ENCODE data around the gene FBXO5. TPM values are rescaled to one million over a fixed set of nuclear protein-coding genes. Genes with fewer than 3 reads are reported as not detected.

Gene FBXO5, protein sequence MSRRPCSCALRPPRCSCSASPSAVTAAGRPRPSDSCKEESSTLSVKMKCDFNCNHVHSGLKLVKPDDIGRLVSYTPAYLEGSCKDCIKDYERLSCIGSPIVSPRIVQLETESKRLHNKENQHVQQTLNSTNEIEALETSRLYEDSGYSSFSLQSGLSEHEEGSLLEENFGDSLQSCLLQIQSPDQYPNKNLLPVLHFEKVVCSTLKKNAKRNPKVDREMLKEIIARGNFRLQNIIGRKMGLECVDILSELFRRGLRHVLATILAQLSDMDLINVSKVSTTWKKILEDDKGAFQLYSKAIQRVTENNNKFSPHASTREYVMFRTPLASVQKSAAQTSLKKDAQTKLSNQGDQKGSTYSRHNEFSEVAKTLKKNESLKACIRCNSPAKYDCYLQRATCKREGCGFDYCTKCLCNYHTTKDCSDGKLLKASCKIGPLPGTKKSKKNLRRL
- 10 to 100 TPM in 1 of 2 donors, 1 to 10 TPM in 1; 7.4 to 16.2 TPM for total RNA-seq

DNA sequence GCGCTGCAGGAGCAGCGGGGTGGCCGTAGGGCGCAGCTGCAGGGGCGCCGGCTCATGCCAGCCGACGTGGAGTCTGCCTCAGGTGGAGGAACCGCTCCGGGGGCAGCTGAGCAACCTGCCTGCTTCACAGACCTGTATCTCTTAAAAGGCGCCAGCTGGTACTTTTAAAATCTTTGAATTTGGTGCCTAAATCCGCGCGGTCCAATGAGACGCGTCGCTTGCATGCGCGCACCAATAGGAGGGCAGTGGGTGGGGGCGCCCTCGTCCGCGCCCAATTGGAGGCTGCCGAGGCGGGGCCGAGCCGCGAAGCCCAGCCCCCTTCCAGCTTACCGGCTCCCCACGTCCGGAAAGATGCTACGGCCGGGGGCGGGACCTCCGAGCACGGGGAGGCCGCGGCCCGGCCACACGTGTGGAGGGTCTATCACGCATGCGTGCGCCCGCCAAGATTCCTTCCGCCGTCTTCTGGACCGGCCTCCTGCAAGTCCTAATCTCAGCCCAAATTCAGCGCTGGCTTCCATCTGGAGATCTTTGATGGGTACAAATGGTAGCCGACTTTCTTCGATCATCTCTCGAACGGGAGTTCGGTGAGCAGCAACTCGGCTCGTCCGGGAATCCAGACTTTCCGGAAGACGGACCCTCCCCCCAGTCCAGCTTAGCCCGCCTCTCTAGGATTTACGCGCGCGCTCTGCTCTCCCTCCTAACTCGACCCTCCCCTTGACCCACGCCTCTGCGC is at the start of gene FBXO5:
TSS of gene FBXO5 (minus strand) at position 138 of the 733 bp plus-strand sequence. CDS start at position 56, 82 bp downstream.
- Histone ChIP-seq H3K9me3 (no peaks in the 10 kb centered on the region), H3K9ac (ENCODE audit: low read depth in 2 of 2, low read length in 2 of 2) (peak within 1 kb of the TSS; percentile 77 to 95), H3K27ac (peak within 1 kb of the TSS; percentile 96), H3K4me3 (peak within 1 kb of the TSS; percentile 97), H3K36me3 (no peaks in the 10 kb centered on the region), H3K27me3 (no peaks in the 10 kb centered on the region), H3K4me1 (peaks cover 7% of the 10 kb centered on the region)
- intact Hi-C loops (cut with DNase I), result no loop called here
- TF ChIP-seq, protein P1, sequence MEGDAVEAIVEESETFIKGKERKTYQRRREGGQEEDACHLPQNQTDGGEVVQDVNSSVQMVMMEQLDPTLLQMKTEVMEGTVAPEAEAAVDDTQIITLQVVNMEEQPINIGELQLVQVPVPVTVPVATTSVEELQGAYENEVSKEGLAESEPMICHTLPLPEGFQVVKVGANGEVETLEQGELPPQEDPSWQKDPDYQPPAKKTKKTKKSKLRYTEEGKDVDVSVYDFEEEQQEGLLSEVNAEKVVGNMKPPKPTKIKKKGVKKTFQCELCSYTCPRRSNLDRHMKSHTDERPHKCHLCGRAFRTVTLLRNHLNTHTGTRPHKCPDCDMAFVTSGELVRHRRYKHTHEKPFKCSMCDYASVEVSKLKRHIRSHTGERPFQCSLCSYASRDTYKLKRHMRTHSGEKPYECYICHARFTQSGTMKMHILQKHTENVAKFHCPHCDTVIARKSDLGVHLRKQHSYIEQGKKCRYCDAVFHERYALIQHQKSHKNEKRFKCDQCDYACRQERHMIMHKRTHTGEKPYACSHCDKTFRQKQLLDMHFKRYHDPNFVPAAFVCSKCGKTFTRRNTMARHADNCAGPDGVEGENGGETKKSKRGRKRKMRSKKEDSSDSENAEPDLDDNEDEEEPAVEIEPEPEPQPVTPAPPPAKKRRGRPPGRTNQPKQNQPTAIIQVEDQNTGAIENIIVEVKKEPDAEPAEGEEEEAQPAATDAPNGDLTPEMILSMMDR (IDR thresholded peaks at IDR 0.05), result no peak
- peak; percentile 97 for DNase-seq

GRCh38 chr6:153032255-153032882 is 49.5 kb upstream of the FBXO5 start:
- Histone ChIP-seq H3K27ac (no peak overlapping the region), H3K27me3 (no peaks in the 10 kb centered on the region), H3K4me1 (no peaks in the 10 kb centered on the region), H3K9ac (ENCODE audit: low read depth in 2 of 2, low read length in 2 of 2) (no peak overlapping the region), H3K9me3 (no peaks in the 10 kb centered on the region), H3K4me3 (no peak overlapping the region), H3K36me3 (no peaks in the 10 kb centered on the region)
- TF ChIP-seq, protein P1 (IDR thresholded peaks at IDR 0.05), result peak; percentile 34
- intact Hi-C loops (cut with DNase I), result loop anchor here (5.0 to 10.0 kb wide), 4 partner anchors 75 to 482 kb away; no protein-coding TSS in a partner anchor
- no peak for DNase-seq

- Histone ChIP-seq H3K4me3 (no peak overlapping the region), H3K27ac (no peak overlapping the region)
- intact Hi-C loops (cut with DNase I), result loop anchor here (5.0 to 10.0 kb wide), 4 partner anchors 76 to 483 kb away; no protein-coding TSS in a partner anchor
These were observed 48.6 kb upstream of the FBXO5 start for GRCh38 chr6:153031335-153031955.

DNA sequence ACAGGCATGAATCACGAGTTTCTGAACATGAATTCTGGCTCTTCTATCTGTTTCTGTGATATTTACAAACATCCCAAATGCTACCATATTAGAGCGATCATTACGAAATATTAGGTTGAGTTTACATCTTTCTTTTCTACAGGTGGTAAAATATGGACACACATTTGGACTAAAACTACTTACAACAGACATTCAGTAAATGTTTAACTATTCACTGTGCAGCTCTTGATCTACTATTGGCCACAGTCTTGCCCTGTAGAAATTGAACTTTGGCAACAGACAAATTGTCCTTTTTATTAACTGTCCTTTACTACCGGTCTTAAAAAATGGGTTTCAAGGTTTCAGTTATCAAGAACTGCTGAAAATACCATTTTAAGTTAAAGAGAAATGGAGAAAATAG is 46.1 kb upstream of the FBXO5 start:
- Histone ChIP-seq H3K4me1 (no peaks in the 10 kb centered on the region), H3K27ac (no peak overlapping the region), H3K4me3 (no peak overlapping the region), H3K9ac (ENCODE audit: low read depth in 2 of 2, low read length in 2 of 2) (no peak overlapping the region), H3K9me3 (no peaks in the 10 kb centered on the region), H3K27me3 (no peaks in the 10 kb centered on the region), H3K36me3 (no peaks in the 10 kb centered on the region)
- intact Hi-C loops (cut with DNase I), result no loop called here
- no peak for DNase-seq
- TF ChIP-seq, protein P1 (IDR thresholded peaks at IDR 0.05), result no peak

More at GRCh38 chr6:153031335-153031955, 48.6 kb upstream of the FBXO5 start:
- no peak for DNase-seq
- no peaks in the 10 kb centered on the region for H3K27me3 ChIP-seq
- H3K9me3 ChIP-seq, result no peaks in the 10 kb centered on the region
- H3K36me3 ChIP-seq, result no peaks in the 10 kb centered on the region
- H3K4me1 ChIP-seq, result no peaks in the 10 kb centered on the region
- TF ChIP-seq, protein P1 (IDR thresholded peaks at IDR 0.05), result no peak
- H3K9ac ChIP-seq (ENCODE audit: low read depth in 2 of 2, low read length in 2 of 2), result no peak overlapping the region

DNA sequence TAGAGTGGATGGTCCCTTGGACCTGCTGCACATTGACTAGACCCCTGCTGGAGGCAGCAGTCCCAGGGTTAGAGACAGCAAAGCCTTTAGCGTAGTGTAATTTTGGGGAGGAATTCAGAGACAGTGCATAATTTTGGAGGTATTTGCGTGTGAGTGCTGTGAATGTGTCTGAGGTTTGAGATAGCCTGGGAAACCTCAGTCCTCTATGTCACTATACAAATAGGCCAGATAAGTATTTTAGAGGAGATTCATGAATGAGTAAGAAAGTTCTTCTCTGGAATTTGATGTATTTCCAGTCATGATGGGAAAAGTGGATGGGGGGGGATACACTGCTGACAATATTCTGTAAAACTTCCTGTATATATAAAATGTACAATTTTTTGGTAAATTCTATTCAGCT is 45.4 kb upstream of the FBXO5 start:
- intact Hi-C loops (cut with DNase I), result no loop called here
- DNase-seq, result no peak

More for the DNA sequence above, 45.4 kb upstream of the FBXO5 start:
- H3K9ac ChIP-seq (ENCODE audit: low read depth in 2 of 2, low read length in 2 of 2), result no peak overlapping the region
- no peaks in the 10 kb centered on the region for H3K9me3 ChIP-seq
- H3K27me3 ChIP-seq, result no peaks in the 10 kb centered on the region
- TF ChIP-seq, protein P1 (IDR thresholded peaks at IDR 0.05), result no peak
- H3K4me3 ChIP-seq, result no peak overlapping the region
- no peaks in the 10 kb centered on the region for H3K4me1 ChIP-seq
- no peak overlapping the region for H3K27ac ChIP-seq
- H3K36me3 ChIP-seq, result no peaks in the 10 kb centered on the region
